ENCODE measurements around the gene PCED1B. TPM values are rescaled to one million over a fixed set of nuclear protein-coding genes. Genes with fewer than 3 reads are reported as not detected.
A peak's percentile ranks its signal among the peaks of the same experiment; 100 is the strongest.

The PCED1B gene
- total and polyA plus RNA-seq, 3 donors from 2014 or later, result 30.0 to 56.1 (median 47.2) TPM

DNA sequence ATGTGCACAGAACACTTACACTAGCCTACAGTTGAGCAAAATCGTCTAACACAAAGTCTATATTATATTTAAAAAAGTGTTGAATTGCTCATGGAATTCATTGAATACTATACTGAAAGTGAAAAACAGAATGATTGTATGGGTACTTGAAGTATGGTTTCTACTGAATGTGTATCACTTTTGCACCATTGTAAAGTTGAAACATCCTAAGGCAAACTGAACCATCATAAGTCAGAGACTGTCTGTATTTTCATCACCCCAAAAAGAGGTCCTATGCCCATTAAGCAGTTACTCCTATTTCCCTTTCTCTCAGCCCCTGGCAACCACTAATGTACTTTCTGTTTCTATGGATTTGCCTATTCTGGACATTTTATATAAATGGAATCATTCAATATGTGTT, 4.8 kb downstream of the PCED1B start:
- Histone ChIP-seq H3K4me1 (peaks cover 21% of the 10 kb centered on the region), H3K36me3 (ENCODE audit: low read depth, missing control alignments) (no peaks in the 10 kb centered on the region), H3K27ac (peak overlapping the region; percentile 2 to 21), H3K4me3 (no peak overlapping the region), H3K27me3 (no peaks in the 10 kb centered on the region), H3K9me3 (no peaks in the 10 kb centered on the region)
- DNase-seq, result no peak
- TF ChIP-seq POLR2A (IDR thresholded peaks at IDR 0.05), result no peak
- TF ChIP-seq, protein P1, sequence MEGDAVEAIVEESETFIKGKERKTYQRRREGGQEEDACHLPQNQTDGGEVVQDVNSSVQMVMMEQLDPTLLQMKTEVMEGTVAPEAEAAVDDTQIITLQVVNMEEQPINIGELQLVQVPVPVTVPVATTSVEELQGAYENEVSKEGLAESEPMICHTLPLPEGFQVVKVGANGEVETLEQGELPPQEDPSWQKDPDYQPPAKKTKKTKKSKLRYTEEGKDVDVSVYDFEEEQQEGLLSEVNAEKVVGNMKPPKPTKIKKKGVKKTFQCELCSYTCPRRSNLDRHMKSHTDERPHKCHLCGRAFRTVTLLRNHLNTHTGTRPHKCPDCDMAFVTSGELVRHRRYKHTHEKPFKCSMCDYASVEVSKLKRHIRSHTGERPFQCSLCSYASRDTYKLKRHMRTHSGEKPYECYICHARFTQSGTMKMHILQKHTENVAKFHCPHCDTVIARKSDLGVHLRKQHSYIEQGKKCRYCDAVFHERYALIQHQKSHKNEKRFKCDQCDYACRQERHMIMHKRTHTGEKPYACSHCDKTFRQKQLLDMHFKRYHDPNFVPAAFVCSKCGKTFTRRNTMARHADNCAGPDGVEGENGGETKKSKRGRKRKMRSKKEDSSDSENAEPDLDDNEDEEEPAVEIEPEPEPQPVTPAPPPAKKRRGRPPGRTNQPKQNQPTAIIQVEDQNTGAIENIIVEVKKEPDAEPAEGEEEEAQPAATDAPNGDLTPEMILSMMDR (IDR thresholded peaks at IDR 0.05), result no peak
- intact Hi-C loops (cut with DNase I; ENCODE audit: low total_unique reads), result no loop called here
- 80 to 88% methylated on average over 1 of the region's 1 CpG for WGBS, 2 donors

DNA sequence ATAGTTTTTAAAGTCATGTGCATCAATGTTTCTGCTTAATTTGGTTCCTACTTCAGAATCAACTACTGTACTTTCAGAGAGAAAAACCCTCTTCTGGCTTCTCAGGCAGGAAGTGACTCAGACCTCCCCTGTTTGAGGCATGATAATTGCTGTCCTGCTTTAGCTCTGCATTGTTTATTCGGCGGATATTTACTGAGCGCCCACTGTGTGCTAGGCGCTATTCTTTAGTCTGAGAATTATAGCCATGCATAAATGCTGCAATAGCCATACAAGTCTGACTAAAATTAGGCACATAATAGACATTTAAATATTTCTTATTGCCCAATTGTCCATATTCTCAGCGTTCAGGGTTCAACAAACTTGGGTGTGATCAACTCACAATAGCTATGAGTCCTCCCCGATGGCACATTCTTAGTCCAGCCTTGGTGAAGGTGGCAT, 6.4 kb downstream of the PCED1B start:
- WGBS, 2 donors, result 72 to 76% methylated on average over 6 of the region's 6 CpGs
- Histone ChIP-seq H3K4me1 (peaks cover 21% of the 10 kb centered on the region), H3K27ac (peak overlapping the region in 1 of 2 donors; percentile 2), H3K36me3 (ENCODE audit: low read depth, missing control alignments) (no peaks in the 10 kb centered on the region), H3K9me3 (no peaks in the 10 kb centered on the region), H3K27me3 (no peaks in the 10 kb centered on the region), H3K4me3 (no peak overlapping the region)
- intact Hi-C loops (cut with DNase I; ENCODE audit: low total_unique reads), result no loop called here
- no peak for DNase-seq
- TF ChIP-seq POLR2A (IDR thresholded peaks at IDR 0.05), result no peak
- TF ChIP-seq, protein P1 (IDR thresholded peaks at IDR 0.05), result no peak

DNA sequence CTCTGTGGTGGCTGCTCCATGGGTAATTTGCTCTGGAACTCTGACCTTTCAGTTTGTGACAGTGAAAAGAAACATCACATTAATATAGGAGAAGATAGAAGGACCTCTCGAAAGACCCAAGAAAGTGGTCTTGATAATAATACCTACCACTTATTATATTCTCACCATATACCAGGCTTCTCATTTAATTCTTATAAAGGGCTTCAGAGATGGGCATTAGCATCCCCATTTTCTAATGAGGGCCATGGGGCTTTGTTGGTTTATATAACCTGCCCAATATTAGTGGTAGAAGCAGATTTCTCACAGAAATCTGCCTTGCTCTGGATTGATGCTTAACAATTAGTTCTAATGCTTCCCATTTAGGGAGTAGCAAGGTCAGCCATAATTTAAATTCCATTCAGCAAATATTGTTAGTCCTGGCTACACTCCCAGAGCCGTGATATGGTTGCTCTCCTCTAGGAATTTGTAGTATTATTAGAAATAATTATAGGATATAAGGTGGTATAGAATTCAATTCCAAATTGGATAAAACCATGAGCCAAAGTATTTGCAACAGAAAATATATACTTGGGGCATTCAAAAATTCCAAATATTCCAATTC, 7.8 kb downstream of the PCED1B start:
- H3K9me3 ChIP-seq, result no peaks in the 10 kb centered on the region
- no peak overlapping the region for H3K4me3 ChIP-seq
- TF ChIP-seq POLR2A (IDR thresholded peaks at IDR 0.05), result no peak
- TF ChIP-seq, protein P1 (IDR thresholded peaks at IDR 0.05), result no peak
- H3K27ac ChIP-seq, result no peak overlapping the region
- no peak for DNase-seq
- WGBS, 2 donors, result 47 to 59% methylated on average over 2 of the region's 2 CpGs
- intact Hi-C loops (cut with DNase I; ENCODE audit: low total_unique reads), result no loop called here
- H3K27me3 ChIP-seq, result no peaks in the 10 kb centered on the region
- no peaks in the 10 kb centered on the region for H3K36me3 ChIP-seq (ENCODE audit: low read depth, missing control alignments)
- peaks cover 18% of the 10 kb centered on the region for H3K4me1 ChIP-seq

DNA sequence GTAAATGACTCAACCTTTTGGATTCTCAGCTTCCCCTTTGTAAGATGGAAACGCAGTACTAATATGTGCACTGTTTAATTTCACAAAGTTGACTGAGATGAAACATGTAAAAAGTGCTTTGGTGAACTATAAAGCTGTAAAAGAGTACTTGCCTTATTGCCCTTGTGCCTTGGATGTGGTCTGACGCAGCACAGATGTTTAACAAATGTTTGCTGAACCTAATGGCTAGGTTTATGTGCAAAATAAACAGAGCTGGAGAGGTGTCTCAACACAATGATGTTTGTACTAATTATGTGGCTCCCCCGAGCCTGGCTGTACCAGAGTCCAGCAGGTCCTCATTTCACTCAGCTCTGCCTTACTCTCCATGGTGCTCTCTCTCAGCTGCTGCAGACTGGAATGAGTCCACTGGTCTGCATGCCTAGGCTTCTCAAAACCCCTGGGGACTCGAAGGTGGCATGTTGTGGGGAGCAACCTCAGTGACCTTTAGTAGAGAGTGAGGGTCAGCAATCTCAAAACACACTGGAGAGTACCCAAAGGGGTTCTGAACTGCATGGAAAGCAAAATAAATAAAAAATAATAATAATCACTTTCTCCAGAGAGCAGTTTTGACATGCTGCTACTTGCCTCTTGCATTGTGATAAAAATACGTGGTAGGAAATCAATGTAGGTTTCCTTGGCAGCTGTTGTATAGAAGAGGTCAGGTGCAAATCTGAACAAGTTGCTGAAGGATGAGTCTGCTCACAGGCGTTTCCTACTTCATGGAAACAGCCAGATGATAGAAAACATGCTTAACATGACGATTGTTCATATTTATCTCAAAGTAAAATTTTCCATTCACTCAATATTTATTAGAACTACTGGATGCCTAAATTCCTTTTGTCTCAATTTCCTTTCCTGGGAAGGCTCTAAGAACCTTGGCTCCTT, 8.9 kb downstream of the PCED1B start:
- TF ChIP-seq, protein P1 (IDR thresholded peaks at IDR 0.05), result no peak
- no peak for TF ChIP-seq POLR2A (IDR thresholded peaks at IDR 0.05)
- H3K4me3 ChIP-seq, result no peak overlapping the region
- no peaks in the 10 kb centered on the region for H3K36me3 ChIP-seq (ENCODE audit: low read depth, missing control alignments)
- no peaks in the 10 kb centered on the region for H3K27me3 ChIP-seq
- H3K27ac ChIP-seq, result no peak overlapping the region
- intact Hi-C loops (cut with DNase I; ENCODE audit: low total_unique reads), result no loop called here
- WGBS, 2 donors, result 46 to 57% methylated on average over 7 of the region's 7 CpGs
- H3K4me1 ChIP-seq, result peaks cover 15% of the 10 kb centered on the region
- no peaks in the 10 kb centered on the region for H3K9me3 ChIP-seq
- DNase-seq, result no peak

Data from testis (tissue), 3 donors.